HepG2 (cell line): Measurements from ENCODE around the gene SKI. TPM values are rescaled to one million over a fixed set of nuclear protein-coding genes. Genes with fewer than 3 reads are reported as not detected.
A peak's percentile ranks its signal among the peaks of the same experiment; 100 is the strongest.

Experiments
- ATAC-seq: fragments of 200-7000 bp; cut with Tn5 transposase; 3 replicates; pipeline ENCODE4 v1.9.1; 2020; ENCODE audit warnings: mild to moderate bottlenecking, moderate library complexity
- BruUV-seq: library from RNA; stranded (reverse); fragments of 400-500 nt; replicated peaks from 2 replicates; lab custom pipeline; 2021; lab: Mats Ljungman, UMichigan
- CTCF ChIA-PET: fragments of 300-600 bp; formaldehyde crosslinking; extraction: SDS; loops from one replicate; lab custom pipeline; 2021; ENCODE audit warnings: low total read pairs, inconsistent platforms, low intra/inter-chr PET ratio; lab: Yijun Ruan, JAX
- POLR2A ChIA-PET: fragments of 350-600 bp; sonication (Branson Sonifier 250); formaldehyde crosslinking; loops from one replicate; lab custom pipeline; 2020; ENCODE audit warnings: antibody characterized with exemption, inconsistent platforms; lab: Yijun Ruan, JAX
- DNase-seq: peaks from one replicate; pipeline ENCODE4 v3.0.0-alpha.2; 2015; ENCODE audit warnings: low spot score
- FAIRE-seq: peaks from 3 replicates; lab custom pipeline; 2011; peaks lifted over from hg19 to GRCh38; lab: Jason Lieb, UNC
- H2AFZ ChIP-seq: one replicate; pipeline ENCODE4 v1.6.1; 2011; ENCODE audit warnings: low read length, inconsistent platforms
- H3K27ac ChIP-seq: fragments of 300-600 bp; 3 replicates; pipeline ENCODE4 v1.8.0; 2011; ENCODE audit warnings: mixed run types, mild to moderate bottlenecking, mixed read lengths, low read length, inconsistent platforms; ENCODE audit not compliant: insufficient read depth; ENCODE audit errors: extremely low read length
- H3K27me3 ChIP-seq, 2 experiments: fragments of 200-600 bp in 1 of 2; 2 replicates in 1 of 2; 3 replicates in 1 of 2; pipeline versions ENCODE4 v1.6.0 to v1.8.0; 2011; ENCODE audit warnings: low read length in 2 of 2, mild to moderate bottlenecking in 2 of 2, moderate library complexity in 2 of 2, inconsistent platforms in 1 of 2; ENCODE audit not compliant: insufficient read depth in 2 of 2, control insufficient read depth in 1 of 2
- H3K36me3 ChIP-seq, 2 experiments: fragments of 200-600 bp in 1 of 2; replicated peaks in 1 of 2; 2 replicates in 1 of 2; 3 replicates in 1 of 2; pipeline versions ENCODE4 v1.5.1 to v1.8.0; 2011; ENCODE audit warnings: low read length in 2 of 2, inconsistent platforms in 1 of 2; ENCODE audit not compliant: insufficient read depth in 2 of 2, control insufficient read depth in 1 of 2
- H3K4me1 ChIP-seq: 2 replicates; pipeline ENCODE4 v1.5.1; 2012; ENCODE audit warnings: low read length, inconsistent platforms; ENCODE audit not compliant: insufficient read depth
- H3K4me2 ChIP-seq: 2 replicates; pipeline ENCODE4 v1.6.0; 2011; ENCODE audit warnings: low read depth, low read length, inconsistent platforms
- H3K4me3 ChIP-seq, 3 experiments: fragments of 200-600 bp in 1 of 3; sonication (generic), shearing (Covaris generic) in 1 of 3; replicated peaks in 1 of 3; 2 replicates each; pipeline ENCODE4 v1.5.1; 2011 to 2016; ENCODE audit warnings: low read length in 3 of 3, inconsistent platforms in 2 of 3, low read depth in 2 of 3, mild to moderate bottlenecking in 2 of 3, control low read depth in 1 of 3, mixed read lengths in 1 of 3; ENCODE audit not compliant: insufficient read depth in 1 of 3
- H3K79me2 ChIP-seq: one replicate; pipeline ENCODE4 v1.6.1; 2011; ENCODE audit warnings: low read length, inconsistent platforms; ENCODE audit not compliant: insufficient read depth
- H3K9ac ChIP-seq: 2 replicates; pipeline ENCODE4 v1.6.0; 2011; ENCODE audit warnings: mild to moderate bottlenecking, low read depth, low read length, inconsistent platforms; ENCODE audit not compliant: insufficient read depth
- H3K9me3 ChIP-seq: 2 replicates; pipeline ENCODE4 v1.5.1; 2012; ENCODE audit warnings: mild to moderate bottlenecking, low read length
- H4K20me1 ChIP-seq: 2 replicates; pipeline ENCODE4 v1.6.0; 2011; ENCODE audit warnings: inconsistent platforms, mild to moderate bottlenecking, low read length, moderate library complexity; ENCODE audit not compliant: insufficient read depth
- AGO2 ChIP-seq: fragments of 200-400 bp; formaldehyde crosslinking; optimal IDR thresholded peaks from 2 replicates; pipeline ENCODE3; 2017; ENCODE audit warnings: mild to moderate bottlenecking, low read depth, low read length, moderate library complexity
- IRX3 ChIP-seq: sonication (generic); formaldehyde crosslinking; IDR thresholded peaks from 2 replicates; pipeline ENCODE4 v1.8.1; 2023; ENCODE audit warnings: mild to moderate bottlenecking, low read depth, missing genetic modification reagents, borderline replicate concordance
- RFXAP ChIP-seq: sonication (generic); formaldehyde crosslinking; IDR thresholded peaks from 2 replicates; pipeline ENCODE4 v1.4.0; 2020; ENCODE audit warnings: missing genetic modification reagents, borderline replicate concordance
- SSRP1 ChIP-seq: IDR thresholded peaks from 2 replicates; pipeline ENCODE4 v1.6.1; 2016; ENCODE audit warnings: control low read depth
- ZBTB33 ChIP-seq: sonication (generic); formaldehyde crosslinking; IDR thresholded peaks from 2 replicates; pipeline ENCODE4 v1.4.0; 2020; ENCODE audit warnings: missing genetic modification reagents
- ZBTB38 ChIP-seq: sonication (generic); formaldehyde crosslinking; IDR thresholded peaks from 2 replicates; pipeline ENCODE4 v1.5.1; 2020; ENCODE audit warnings: mild to moderate bottlenecking, missing genetic modification reagents
- ZNF598 ChIP-seq: sonication (generic); formaldehyde crosslinking; IDR thresholded peaks from 2 replicates; pipeline ENCODE4 v1.5.1; 2020; ENCODE audit warnings: mild to moderate bottlenecking, missing genetic modification reagents, borderline replicate concordance
- ZNF790 ChIP-seq: sonication (generic); formaldehyde crosslinking; IDR thresholded peaks from 2 replicates; pipeline ENCODE4 v1.8.0; 2022; ENCODE audit warnings: missing genetic modification reagents, mild to moderate bottlenecking, borderline replicate concordance
- WGBS: methylation state at CpG from one replicate; pipeline ENCODE4 v1.1.6; 2017; ENCODE audit warnings: low lambda C conversion rate; 5-methylcytosine and 5-hydroxymethylcytosine counted together
- in situ Hi-C: cut with HindIII; loops from 2 replicates; pipeline ENCODE4 v1.10.0; 2017; ENCODE audit warnings: low pct_unique_long_range_greater_than_20kb; ENCODE audit not compliant: extremely low pct_ligation_motif_present
- intact Hi-C: fragments of 100-400 bp; cut with micrococcal nuclease; formaldehyde crosslinking; loops from one replicate; pipeline ENCODE4 v1.10.0; 2022; ENCODE audit not compliant: unreplicated experiment
- polyA plus RNA-seq, 8 experiments: library from polyadenylated mRNA; depleted of rRNA in 3 of 8; stranded (reverse) in 7 of 8; unstranded in 1 of 8; fragments of >200 nt; fragmentation: Illumina TruSeq in 4 of 8; extraction: Trizol in 4 of 8; gene quantifications; 2 replicates each; pipeline versions ENCODE4 v1.2.1 to v1.2.3, GENCODE V29; 2011 to 2016; ENCODE audit warnings: low read depth in 4 of 8, missing spikeins in 1 of 8, mixed read lengths in 1 of 8; ENCODE audit not compliant: insufficient read depth in 1 of 8
- total RNA-seq, 5 experiments: library from RNA; depleted of rRNA; stranded (reverse); fragments of >200 nt; fragmentation: Illumina TruSeq; extraction: Trizol; gene quantifications; 2 replicates each; pipeline ENCODE4 v1.2.3, GENCODE V29; 2016; ENCODE audit warnings: low read depth in 1 of 5
- TF ChIP-seq, protein P1 (sequence below): sonication (generic); formaldehyde crosslinking; IDR thresholded peaks from 2 replicates; pipeline ENCODE4 v1.5.1; 2020; ENCODE audit warnings: mild to moderate bottlenecking, missing genetic modification reagents, moderate library complexity

SKI gene
- total and polyA plus RNA-seq, 2 of the 13 experiments (the other 11 are each of a cell fraction or from before 2014, with no cell fraction given) = 4.7 to 6.9 TPM

DNA sequence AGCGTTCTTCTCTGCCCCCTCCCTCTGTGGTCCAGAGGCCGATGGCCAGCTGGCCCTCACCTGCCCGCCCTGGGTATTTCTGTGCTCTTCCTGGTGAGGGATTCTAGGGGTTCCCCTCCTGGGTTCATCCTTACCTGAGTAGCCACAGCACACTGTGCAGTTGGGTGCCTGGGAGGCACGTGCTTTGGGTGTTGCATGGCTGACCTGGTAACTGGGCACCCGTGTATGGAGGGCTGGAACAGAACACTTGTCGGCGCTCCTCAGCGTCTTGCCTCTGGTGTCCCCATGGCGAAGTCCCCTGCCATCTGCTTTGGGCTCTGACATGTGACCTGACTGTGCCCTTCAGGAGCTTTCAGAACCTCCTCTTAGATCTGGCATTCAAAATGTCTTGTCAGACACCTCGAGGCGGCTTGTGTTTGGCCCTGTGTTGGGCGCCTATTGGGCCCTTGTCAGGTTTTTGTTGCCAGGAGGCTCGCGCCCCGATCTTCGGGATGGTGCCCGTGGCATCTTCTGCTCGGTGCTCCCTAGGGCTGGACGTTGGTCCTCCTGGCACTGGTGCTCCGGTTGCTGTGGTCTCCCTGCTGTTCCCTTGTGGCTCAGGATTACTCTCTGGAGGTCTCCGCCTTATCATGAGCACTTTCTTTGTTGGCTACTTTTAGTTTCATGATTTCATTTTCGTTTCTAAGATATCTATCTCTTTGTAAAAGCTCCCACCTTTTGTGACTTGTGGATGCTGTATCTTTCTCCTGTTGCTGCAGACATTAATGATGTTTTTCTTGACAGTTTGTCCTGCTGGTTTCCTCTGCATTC, 28.5 kb downstream of the SKI start (continued):
- TF ChIP-seq, protein P1, sequence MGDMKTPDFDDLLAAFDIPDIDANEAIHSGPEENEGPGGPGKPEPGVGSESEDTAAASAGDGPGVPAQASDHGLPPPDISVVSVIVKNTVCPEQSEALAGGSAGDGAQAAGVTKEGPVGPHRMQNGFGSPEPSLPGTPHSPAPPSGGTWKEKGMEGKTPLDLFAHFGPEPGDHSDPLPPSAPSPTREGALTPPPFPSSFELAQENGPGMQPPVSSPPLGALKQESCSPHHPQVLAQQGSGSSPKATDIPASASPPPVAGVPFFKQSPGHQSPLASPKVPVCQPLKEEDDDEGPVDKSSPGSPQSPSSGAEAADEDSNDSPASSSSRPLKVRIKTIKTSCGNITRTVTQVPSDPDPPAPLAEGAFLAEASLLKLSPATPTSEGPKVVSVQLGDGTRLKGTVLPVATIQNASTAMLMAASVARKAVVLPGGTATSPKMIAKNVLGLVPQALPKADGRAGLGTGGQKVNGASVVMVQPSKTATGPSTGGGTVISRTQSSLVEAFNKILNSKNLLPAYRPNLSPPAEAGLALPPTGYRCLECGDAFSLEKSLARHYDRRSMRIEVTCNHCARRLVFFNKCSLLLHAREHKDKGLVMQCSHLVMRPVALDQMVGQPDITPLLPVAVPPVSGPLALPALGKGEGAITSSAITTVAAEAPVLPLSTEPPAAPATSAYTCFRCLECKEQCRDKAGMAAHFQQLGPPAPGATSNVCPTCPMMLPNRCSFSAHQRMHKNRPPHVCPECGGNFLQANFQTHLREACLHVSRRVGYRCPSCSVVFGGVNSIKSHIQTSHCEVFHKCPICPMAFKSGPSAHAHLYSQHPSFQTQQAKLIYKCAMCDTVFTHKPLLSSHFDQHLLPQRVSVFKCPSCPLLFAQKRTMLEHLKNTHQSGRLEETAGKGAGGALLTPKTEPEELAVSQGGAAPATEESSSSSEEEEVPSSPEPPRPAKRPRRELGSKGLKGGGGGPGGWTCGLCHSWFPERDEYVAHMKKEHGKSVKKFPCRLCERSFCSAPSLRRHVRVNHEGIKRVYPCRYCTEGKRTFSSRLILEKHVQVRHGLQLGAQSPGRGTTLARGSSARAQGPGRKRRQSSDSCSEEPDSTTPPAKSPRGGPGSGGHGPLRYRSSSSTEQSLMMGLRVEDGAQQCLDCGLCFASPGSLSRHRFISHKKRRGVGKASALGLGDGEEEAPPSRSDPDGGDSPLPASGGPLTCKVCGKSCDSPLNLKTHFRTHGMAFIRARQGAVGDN (CRISPR knock-in tag) = peak; percentile 31; the same call in 1 of the 2 replicates
- no peak for TF ChIP-seq ZNF598

GRCh38 chr1:2257245-2257627, 29.1 kb downstream of the SKI start:
- ATAC-seq = no peak
- no peaks in the 10 kb centered on the region for H3K27me3 ChIP-seq
- H3K79me2 ChIP-seq = peaks cover 99% of the 10 kb centered on the region
- no peak for TF ChIP-seq SSRP1 (CRISPR knock-in tag)
- peak; percentile 74 for TF ChIP-seq ZBTB38
- TF ChIP-seq RFXAP (CRISPR knock-in tag) = no peak
- TF ChIP-seq ZBTB33 = peak; percentile 75
- TF ChIP-seq AGO2 = peak; percentile 61
- no peak for TF ChIP-seq ZNF790 (CRISPR knock-in tag)
- TF ChIP-seq IRX3 = no peak
- ChIA-PET CTCF (no interaction called here), POLR2A (no interaction called here)
- H4K20me1 ChIP-seq = peaks cover 55% of the 10 kb centered on the region
- 95% methylated on average over 20 of the region's 20 CpGs for WGBS
- no peak for FAIRE-seq
- no peak overlapping the region for H3K4me2 ChIP-seq
- H3K9ac ChIP-seq = no peak overlapping the region
- no peak overlapping the region for H3K4me3 ChIP-seq
- peaks cover 77% of the 10 kb centered on the region for H3K4me1 ChIP-seq
- H3K27ac ChIP-seq = peak overlapping the region; percentile 51
- peaks cover 5 to 6% of the 10 kb centered on the region in 2 experiments; a peak in 4 of 5 replicates for H3K36me3 ChIP-seq
- DNase-seq = no peak
- in situ Hi-C loops (no loop called here), intact Hi-C loops (no loop called here)
- BruUV-seq = no TSS peak
- H3K9me3 ChIP-seq = no peaks in the 10 kb centered on the region
- H2AFZ ChIP-seq = no peak overlapping the region
